Lower lobe of right lung (tissue), 2 donors: ENCODE results near the gene ERCC4. TPM values are rescaled to one million over a fixed set of nuclear protein-coding genes. Genes with fewer than 3 reads are reported as not detected.

Source experiments
- ATAC-seq, 2 donors: fragments of 200-7000 bp; cut with Tn5 transposase; one replicate each; pipeline ENCODE4 v1.9.1; 2020 to 2022; ENCODE audit warnings: mild to moderate bottlenecking in 2 of 2, moderate library complexity in 2 of 2
- DNase-seq: peaks from one replicate; pipeline ENCODE4 v3.0.0-alpha.2; 2020
- H3K27ac ChIP-seq: fragments of 200-600 bp; one replicate; pipeline ENCODE4 v1.8.0; 2022
- H3K27me3 ChIP-seq: fragments of 200-600 bp; one replicate; pipeline ENCODE4 v1.8.0; 2022; ENCODE audit warnings: low read depth
- H3K36me3 ChIP-seq: fragments of 200-600 bp; one replicate; pipeline ENCODE4 v1.8.0; 2022; ENCODE audit warnings: mild to moderate bottlenecking
- H3K4me1 ChIP-seq: fragments of 200-600 bp; one replicate; pipeline ENCODE4 v1.8.0; 2022
- H3K4me3 ChIP-seq: fragments of 200-600 bp; one replicate; pipeline ENCODE4 v1.8.0; 2022; ENCODE audit warnings: mild to moderate bottlenecking
- H3K9me3 ChIP-seq: fragments of 200-600 bp; one replicate; pipeline ENCODE4 v1.8.0; 2022
- CTCF ChIP-seq: fragments of 200-600 bp; IDR thresholded peaks from one replicate; pipeline ENCODE4 v1.8.0; 2022; ENCODE audit warnings: antibody characterized with exemption, mild to moderate bottlenecking
- intact Hi-C: fragments of 100-400 bp; cut with DNase I; formaldehyde crosslinking; loops from one replicate; pipeline ENCODE4 v1.11.0; 2022
- total RNA-seq: library from RNA; stranded (reverse); fragmentation: NEBNext Ultra II Directional; extraction: Animal tissue kit (Norgen Biotek cat#: 25700); gene quantifications from one replicate; pipeline ENCODE4 v1.2.1, GENCODE V29; 2021
- donor health status: DM: no; HTN: yes; CAD: no; lungs with severe emphysema.

The ERCC4 gene
- total RNA-seq, 1 donor from 2014 or later, result 10.9 TPM

GRCh38 chr16:13994239-13995106, 74.5 kb downstream of the ERCC4 start:
- ATAC-seq (no peak), DNase-seq (no peak)
- peaks cover 17% of the 10 kb centered on the region for H3K4me1 ChIP-seq
- H3K36me3 ChIP-seq, result no peaks in the 10 kb centered on the region
- H3K27ac ChIP-seq, result no peak overlapping the region
- no peak for TF ChIP-seq CTCF
- H3K27me3 ChIP-seq, result no peaks in the 10 kb centered on the region
- H3K4me3 ChIP-seq, result no peak overlapping the region
- H3K9me3 ChIP-seq, result no peaks in the 10 kb centered on the region
- intact Hi-C loops, result no loop called here

GRCh38 chr16:13995194-13995593, 75.2 kb downstream of the ERCC4 start:
- Histone ChIP-seq H3K36me3 (no peaks in the 10 kb centered on the region), H3K27ac (no peak overlapping the region), H3K9me3 (no peaks in the 10 kb centered on the region), H3K27me3 (no peaks in the 10 kb centered on the region), H3K4me3 (no peak overlapping the region), H3K4me1 (peaks cover 23% of the 10 kb centered on the region)
- intact Hi-C loops, result no loop called here
- DNase-seq (no peak), ATAC-seq (no peak)
- no peak for TF ChIP-seq CTCF

GRCh38 chr16:13996778-13997288, 76.9 kb downstream of the ERCC4 start:
- Histone ChIP-seq H3K27me3 (no peaks in the 10 kb centered on the region), H3K4me1 (peaks cover 23% of the 10 kb centered on the region), H3K36me3 (no peaks in the 10 kb centered on the region), H3K4me3 (no peak overlapping the region), H3K9me3 (no peaks in the 10 kb centered on the region), H3K27ac (no peak overlapping the region)
- ATAC-seq (no peak), DNase-seq (no peak)
- intact Hi-C loops, result no loop called here
- TF ChIP-seq CTCF, result no peak

- Histone ChIP-seq H3K4me3 (no peak overlapping the region), H3K27me3 (no peaks in the 10 kb centered on the region), H3K4me1 (peaks cover 24% of the 10 kb centered on the region), H3K9me3 (no peaks in the 10 kb centered on the region), H3K27ac (no peak overlapping the region), H3K36me3 (no peaks in the 10 kb centered on the region)
- intact Hi-C loops, result no loop called here
- DNase-seq, result no peak
- no peak for TF ChIP-seq CTCF
- ATAC-seq, result no peak
Observed at GRCh38 chr16:13997526-13997925, 77.6 kb downstream of the ERCC4 start.

GRCh38 chr16:13997933-13998332, 78.0 kb downstream of the ERCC4 start:
- Histone ChIP-seq H3K27me3 (no peaks in the 10 kb centered on the region), H3K4me3 (no peak overlapping the region), H3K27ac (no peak overlapping the region), H3K4me1 (peaks cover 28% of the 10 kb centered on the region), H3K9me3 (no peaks in the 10 kb centered on the region), H3K36me3 (no peaks in the 10 kb centered on the region)
- peak in 1 of 2 donors; percentile 32 for ATAC-seq
- TF ChIP-seq CTCF, result no peak
- no peak for DNase-seq
- intact Hi-C loops, result no loop called here
